Psoas muscle (tissue), 8 donors: ENCODE data around the gene PROS1. TPM values are rescaled to one million over a fixed set of nuclear protein-coding genes. Genes with fewer than 3 reads are reported as not detected.

ENCODE experiments used
- ATAC-seq, 4 donors: fragments of 200-7000 bp; cut with Tn5 transposase; one replicate each; pipeline ENCODE4 v1.9.1; 2020; ENCODE audit warnings: moderate library complexity in 3 of 4, mild to moderate bottlenecking in 2 of 4
- DNase-seq, 2 donors: peaks; one replicate each; pipeline ENCODE4 v3.0.0-alpha.2; 2020
- H3K27ac ChIP-seq: fragments of 200-600 bp; one replicate; pipeline ENCODE4 v1.8.0; 2022
- H3K27me3 ChIP-seq, 3 donors: fragments of 200-600 bp in 1 of 3; one replicate each; pipeline versions ENCODE4 v1.6.1 to v1.8.0; 2013 to 2022; ENCODE audit warnings: low read length in 2 of 3, mild to moderate bottlenecking in 2 of 3, moderate library complexity in 1 of 3; ENCODE audit not compliant: insufficient read depth in 3 of 3
- H3K36me3 ChIP-seq, 2 donors: fragments of 200-600 bp in 1 of 2; one replicate each; pipeline versions ENCODE4 v1.6.1 to v1.8.0; 2013 to 2022; ENCODE audit warnings: low read depth in 1 of 2, mild to moderate bottlenecking in 1 of 2, moderate library complexity in 1 of 2; ENCODE audit not compliant: insufficient read depth in 1 of 2
- H3K4me1 ChIP-seq: fragments of 200-600 bp; one replicate; pipeline ENCODE4 v1.8.0; 2022
- H3K4me3 ChIP-seq: fragments of 200-600 bp; one replicate; pipeline ENCODE4 v1.8.0; 2022; ENCODE audit warnings: mild to moderate bottlenecking
- H3K9me3 ChIP-seq: fragments of 200-600 bp; one replicate; pipeline ENCODE4 v1.8.0; 2022
- WGBS, 3 donors: extraction: QIAGEN DNeasy Blood & Tissue Kit; methylation state at CpG; one replicate each; pipeline versions ENCODE4 v1.1.6 to v1.1.7; 2013; 5-methylcytosine and 5-hydroxymethylcytosine counted together
- intact Hi-C, 2 donors: fragments of 100-400 bp; cut with DNase I; formaldehyde crosslinking; loops; one replicate each; pipeline versions ENCODE4 v1.11.0 to v1.14.2; 2022
- polyA plus RNA-seq, 3 donors: library from polyadenylated mRNA; stranded (reverse); fragments of 200-250 nt; gene quantifications; one replicate each; pipeline ENCODE4 v1.2.3, GENCODE V29; 2013
- total RNA-seq, 4 donors: library from RNA; stranded (reverse); fragmentation: NEBNext Ultra II Directional in 2 of 4; extraction: Animal tissue kit (Norgen Biotek cat#: 25700) in 2 of 4; gene quantifications; one replicate each; pipeline versions ENCODE4 v1.2.1 to v1.2.4, GENCODE V29; 2021 to 2023
- TF ChIP-seq, protein P1 (sequence below): fragments of 200-600 bp; IDR thresholded peaks from one replicate; pipeline ENCODE4 v1.8.0; 2022; ENCODE audit warnings: antibody characterized with exemption
- donor health status: healthy with polysubstance abuse.
- donor health status: DM: no; HTN: no; CAD: no; lungs with moderate emphysema.
- donor health status: Bipolar disorder and iron deficiency.
- donor health status: healthy.
- donor health status: DM: yes; HTN: yes; CAD: no.
- donor health status: DM: no; HTN: no; CAD: no.
- donor health status: DM: no; HTN: no; CAD: no.
- donor health status: DM: yes; HTN: yes; CAD: no.

Gene PROS1
- total and polyA plus RNA-seq, 7 donors = 3.8 to 9.4 (median 6.0) TPM

DNA sequence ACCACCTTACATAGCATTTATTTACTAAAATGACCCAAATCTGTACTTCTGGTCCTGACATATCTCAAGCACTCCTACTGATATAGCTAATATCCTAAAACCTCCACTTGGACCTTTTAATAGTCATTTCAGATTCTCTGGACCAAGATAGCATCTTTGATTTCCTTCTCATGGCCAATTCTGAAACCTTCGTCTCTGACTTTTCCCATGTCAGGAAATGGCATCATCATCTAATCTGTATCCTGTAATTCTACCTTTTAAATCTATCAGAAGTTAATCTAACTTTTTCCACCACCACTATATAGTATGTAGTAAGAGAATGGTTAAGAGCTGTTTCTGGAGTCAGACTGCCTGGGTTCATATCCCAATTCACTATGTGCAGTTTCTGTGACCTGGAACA is 38.5 kb upstream of the PROS1 start:
- Histone ChIP-seq H3K4me3 (no peak overlapping the region), H3K4me1 (no peaks in the 10 kb centered on the region), H3K36me3 (no peaks in the 10 kb centered on the region), H3K27ac (no peak overlapping the region), H3K27me3 (no peaks in the 10 kb centered on the region), H3K9me3 (no peaks in the 10 kb centered on the region)
- intact Hi-C loops = no loop called here
- TF ChIP-seq, protein P1, sequence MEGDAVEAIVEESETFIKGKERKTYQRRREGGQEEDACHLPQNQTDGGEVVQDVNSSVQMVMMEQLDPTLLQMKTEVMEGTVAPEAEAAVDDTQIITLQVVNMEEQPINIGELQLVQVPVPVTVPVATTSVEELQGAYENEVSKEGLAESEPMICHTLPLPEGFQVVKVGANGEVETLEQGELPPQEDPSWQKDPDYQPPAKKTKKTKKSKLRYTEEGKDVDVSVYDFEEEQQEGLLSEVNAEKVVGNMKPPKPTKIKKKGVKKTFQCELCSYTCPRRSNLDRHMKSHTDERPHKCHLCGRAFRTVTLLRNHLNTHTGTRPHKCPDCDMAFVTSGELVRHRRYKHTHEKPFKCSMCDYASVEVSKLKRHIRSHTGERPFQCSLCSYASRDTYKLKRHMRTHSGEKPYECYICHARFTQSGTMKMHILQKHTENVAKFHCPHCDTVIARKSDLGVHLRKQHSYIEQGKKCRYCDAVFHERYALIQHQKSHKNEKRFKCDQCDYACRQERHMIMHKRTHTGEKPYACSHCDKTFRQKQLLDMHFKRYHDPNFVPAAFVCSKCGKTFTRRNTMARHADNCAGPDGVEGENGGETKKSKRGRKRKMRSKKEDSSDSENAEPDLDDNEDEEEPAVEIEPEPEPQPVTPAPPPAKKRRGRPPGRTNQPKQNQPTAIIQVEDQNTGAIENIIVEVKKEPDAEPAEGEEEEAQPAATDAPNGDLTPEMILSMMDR = no peak
- DNase-seq (no peak), ATAC-seq (no peak)
- 77 to 83% (median 80%) methylated on average over 1 of the region's 1 CpG for WGBS, 3 donors

DNA sequence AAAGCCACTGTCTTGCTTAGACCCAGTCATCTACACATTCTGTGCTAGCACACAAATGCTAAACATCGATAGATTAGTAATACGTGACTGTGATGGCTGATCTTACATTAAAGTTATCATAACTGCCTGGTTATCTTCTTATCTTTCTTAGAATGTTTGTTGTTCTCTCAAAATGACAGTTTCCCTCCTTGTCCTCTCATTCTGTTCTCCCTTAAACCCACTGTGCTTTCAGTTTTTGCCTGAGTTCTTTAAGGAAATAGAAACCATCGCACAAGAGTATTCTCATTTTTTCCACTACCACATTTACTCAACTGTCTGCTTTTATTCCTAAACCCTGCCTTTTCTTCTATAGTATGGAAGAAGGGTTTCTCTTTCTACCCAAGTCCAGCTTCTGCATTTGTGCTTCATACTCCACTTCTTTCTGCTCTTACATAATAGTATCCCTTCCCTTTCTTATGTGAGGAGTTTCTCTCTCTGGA is 37.6 kb upstream of the PROS1 start:
- ATAC-seq = no peak
- Histone ChIP-seq H3K4me1 (no peaks in the 10 kb centered on the region), H3K36me3 (no peaks in the 10 kb centered on the region), H3K9me3 (no peaks in the 10 kb centered on the region), H3K4me3 (no peak overlapping the region), H3K27ac (no peak overlapping the region), H3K27me3 (no peaks in the 10 kb centered on the region)
- TF ChIP-seq, protein P1 = no peak
- 94 to 95% (median 95%) methylated on average over 3 of the region's 3 CpGs for WGBS, 3 donors
- no peak for DNase-seq
- intact Hi-C loops = no loop called here

DNA sequence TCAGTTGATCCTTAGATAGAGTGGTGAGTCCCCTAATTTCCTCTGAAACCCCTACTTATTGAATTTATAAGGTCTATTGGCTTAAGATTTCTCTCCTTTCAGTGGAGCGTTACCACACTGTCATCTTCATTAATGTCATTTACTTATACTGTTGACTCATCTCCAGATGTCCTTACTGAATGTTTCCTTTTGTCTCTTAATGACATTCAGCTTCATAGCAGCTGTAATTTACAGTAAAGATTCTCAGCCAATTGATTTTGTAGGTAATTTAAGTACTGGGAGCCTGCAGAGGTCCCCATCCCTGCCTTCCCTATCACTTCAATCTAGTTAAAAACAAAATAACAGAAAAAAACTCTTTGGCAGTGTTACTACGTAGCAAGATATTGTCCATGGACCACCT is 35.9 kb upstream of the PROS1 start:
- no peaks in the 10 kb centered on the region for H3K36me3 ChIP-seq
- no peaks in the 10 kb centered on the region for H3K9me3 ChIP-seq
- WGBS, 3 donors = 95 to 100% (median 97%) methylated on average over 2 of the region's 2 CpGs
- H3K27ac ChIP-seq = no peak overlapping the region
- ATAC-seq (no peak), DNase-seq (no peak)
- intact Hi-C loops = no loop called here
- no peaks in the 10 kb centered on the region for H3K27me3 ChIP-seq
- TF ChIP-seq, protein P1 = no peak
- H3K4me1 ChIP-seq = peaks cover 1% of the 10 kb centered on the region
- no peak overlapping the region for H3K4me3 ChIP-seq

DNA sequence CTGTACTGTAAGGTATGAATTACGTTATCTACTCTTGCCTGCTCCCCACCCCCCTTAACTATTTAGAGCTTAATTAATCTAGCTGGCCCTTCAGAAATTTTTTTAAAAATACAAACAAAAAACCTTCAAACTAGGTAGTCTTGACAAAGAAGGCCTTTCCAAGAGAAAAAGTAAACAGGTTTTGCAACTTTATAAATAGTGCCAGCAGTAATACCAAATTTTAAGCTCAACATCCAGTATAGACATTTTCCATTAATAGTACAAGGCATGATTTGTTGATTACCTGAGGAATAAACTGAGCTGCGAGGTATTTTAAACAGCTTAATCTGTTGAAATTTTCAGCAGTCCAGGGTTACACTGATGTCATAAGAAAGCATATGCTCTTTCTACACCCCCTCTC is 34.6 kb upstream of the PROS1 start:
- no peaks in the 10 kb centered on the region for H3K27me3 ChIP-seq
- no peak for DNase-seq
- H3K4me3 ChIP-seq = no peak overlapping the region
- ATAC-seq = no peak
- intact Hi-C loops = no loop called here
- H3K4me1 ChIP-seq = peaks cover 4% of the 10 kb centered on the region
- WGBS, 3 donors = 90% methylated on average over 2 of the region's 2 CpGs
- TF ChIP-seq, protein P1 = no peak
- H3K27ac ChIP-seq = no peak overlapping the region
- no peaks in the 10 kb centered on the region for H3K9me3 ChIP-seq
- H3K36me3 ChIP-seq = no peaks in the 10 kb centered on the region

DNA sequence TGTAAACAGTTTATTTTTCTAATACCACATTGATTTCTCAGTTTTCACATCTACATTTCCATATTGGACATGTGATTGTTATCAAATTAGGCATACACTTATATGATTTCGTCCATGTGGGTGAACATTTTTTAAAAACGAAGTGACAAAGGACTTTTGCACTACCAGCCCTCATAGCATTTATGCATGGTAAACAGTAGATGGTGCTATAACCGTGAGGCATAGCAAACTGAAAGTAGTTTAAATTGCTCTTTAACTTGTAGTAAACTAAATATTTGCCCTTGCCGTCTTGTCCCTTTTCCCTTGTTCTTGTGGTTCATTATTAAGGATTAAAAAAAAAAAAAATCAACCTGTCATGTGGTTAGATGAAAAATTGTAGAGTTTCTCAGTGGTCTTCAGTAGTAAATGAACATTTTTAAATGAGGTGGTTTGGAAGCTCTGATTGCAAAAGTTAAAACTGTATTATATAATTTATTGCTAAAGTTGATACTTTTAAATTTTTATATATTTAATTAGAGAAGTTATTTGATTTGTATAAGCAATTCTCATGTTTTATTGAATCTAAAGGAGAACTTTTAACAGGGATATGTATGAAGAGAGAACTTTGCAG is 30.7 kb upstream of the PROS1 start:
- no peak for DNase-seq
- intact Hi-C loops = loop anchor here (5.0 kb wide), 1 partner anchor 63 kb away; no protein-coding TSS in a partner anchor
- peak in 3 of 4 donors; percentile 56 to 83 (median 63) for ATAC-seq
- no peaks in the 10 kb centered on the region for H3K36me3 ChIP-seq
- no peaks in the 10 kb centered on the region for H3K27me3 ChIP-seq
- TF ChIP-seq, protein P1 = peak; percentile 74
- H3K27ac ChIP-seq = no peak overlapping the region
- no peaks in the 10 kb centered on the region for H3K9me3 ChIP-seq
- 1 to 2% (median 2%) methylated on average over 4 of the region's 4 CpGs for WGBS, 3 donors
- H3K4me3 ChIP-seq = peak overlapping the region; percentile 55
- peaks cover 4% of the 10 kb centered on the region for H3K4me1 ChIP-seq
